HG03066 (cell line): ENCODE measurements around the gene LRRC37B.
"Not testable (repeated sequence)": the region's sequence is repeated elsewhere in the genome, so short reads cannot be mapped to it uniquely, and the experiment has no call there.

ENCODE experiments used
- ATAC-seq: cut with Tn5 transposase; IDR thresholded peaks from one replicate; pipeline ENCODE4 v1.9.1; 2021; ENCODE audit warnings: low read depth; ENCODE audit not compliant: unreplicated experiment

LRRC37B gene

GRCh38 chr17:32006957-32007462 is at the start of gene LRRC37B:
TSS of gene LRRC37B (plus strand) at chr17:32007383. CDS start at chr17:32021393, 14,010 bp downstream.
- ATAC-seq = peak; percentile 85

GRCh38 chr17:31964131-31964530 is 43.1 kb upstream of the LRRC37B start:
- ATAC-seq = not testable (repeated sequence)

GRCh38 chr17:31967648-31968047 is 39.5 kb upstream of the LRRC37B start:
- ATAC-seq = no peak

- not testable (repeated sequence) for ATAC-seq
Observed at GRCh38 chr17:31970416-31970815, 36.8 kb upstream of the LRRC37B start.

GRCh38 chr17:31974269-31975071 is 32.7 kb upstream of the LRRC37B start:
- ATAC-seq = not testable (repeated sequence)

GRCh38 chr17:31975391-31975790 is 31.8 kb upstream of the LRRC37B start:
- not testable (repeated sequence) for ATAC-seq

GRCh38 chr17:31991821-31992220 is 15.4 kb upstream of the LRRC37B start:
- not testable (repeated sequence) for ATAC-seq

GRCh38 chr17:31997005-31997404 is 10.2 kb upstream of the LRRC37B start:
- no peak for ATAC-seq

- ATAC-seq = peak; percentile 43
Observed at GRCh38 chr17:32007463-32008298, 498 bp downstream of the LRRC37B start.

GRCh38 chr17:32009262-32009542 is 2.0 kb downstream of the LRRC37B start:
- no peak for ATAC-seq

GRCh38 chr17:32010114-32010513 is 2.9 kb downstream of the LRRC37B start:
- ATAC-seq = no peak

- no peak for ATAC-seq
Observed at GRCh38 chr17:32015245-32016013, 8.2 kb downstream of the LRRC37B start.

- ATAC-seq = no peak
Observed at GRCh38 chr17:32016231-32016630, 9.0 kb downstream of the LRRC37B start.

- no peak for ATAC-seq
Observed at GRCh38 chr17:32019228-32019627, 12.0 kb downstream of the LRRC37B start.

- no peak for ATAC-seq
Observed at GRCh38 chr17:32020943-32021614, 13.9 kb downstream of the LRRC37B start.

- no peak for ATAC-seq
Observed at GRCh38 chr17:32021615-32021955, 14.4 kb downstream of the LRRC37B start.

- ATAC-seq = not testable (repeated sequence)
Observed at GRCh38 chr17:32022554-32022953, 15.4 kb downstream of the LRRC37B start.

GRCh38 chr17:32027271-32027670 is 20.1 kb downstream of the LRRC37B start:
- ATAC-seq = not testable (repeated sequence)

GRCh38 chr17:32033223-32033622 is 26.0 kb downstream of the LRRC37B start:
- ATAC-seq = no peak

- ATAC-seq = not testable (repeated sequence)
Observed at GRCh38 chr17:32033812-32034211, 26.6 kb downstream of the LRRC37B start.
